Limb (tissue), 2 donors: ENCODE results near the gene SERBP1.

Experiments used
- DNase-seq, 2 donors: peaks; one replicate each; pipeline ENCODE4 v3.0.0-alpha.2; 2016; ENCODE audit errors: extremely low spot score in 2 of 2

The SERBP1 gene

DNA sequence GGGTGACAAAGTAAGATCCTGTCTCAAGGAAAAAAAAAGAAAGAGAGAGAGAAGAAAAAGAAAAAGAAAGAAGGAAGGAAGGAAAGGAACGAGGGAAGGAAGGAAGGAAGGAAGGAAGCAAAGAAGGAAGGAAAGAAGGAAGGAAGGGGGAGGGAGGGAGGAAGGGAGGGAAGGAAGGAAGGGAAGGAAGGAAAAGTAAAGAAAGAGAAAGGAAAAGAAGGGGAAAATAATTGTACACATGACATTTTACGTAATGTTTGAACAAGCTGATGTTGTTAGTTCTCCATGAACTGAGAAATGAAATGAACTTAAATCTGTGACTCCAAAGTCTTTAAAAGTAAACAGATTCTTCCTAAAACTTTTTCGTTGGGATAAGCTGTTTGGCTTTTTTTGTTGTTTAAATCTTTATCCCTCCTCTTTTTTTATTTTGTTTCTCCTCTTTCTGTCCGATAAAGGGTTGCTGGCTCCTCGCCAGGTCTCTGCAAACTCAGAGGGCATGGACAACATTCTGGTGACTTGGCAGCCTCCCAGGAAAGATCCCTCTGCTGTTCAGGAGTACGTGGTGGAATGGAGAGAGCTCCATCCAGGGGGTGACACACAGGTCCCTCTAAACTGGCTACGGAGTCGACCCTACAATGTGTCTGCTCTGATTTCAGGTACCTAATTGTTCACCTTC, 62.7 kb downstream of the SERBP1 start:
- peak in 1 of 2 donors; percentile 50 for DNase-seq

DNA sequence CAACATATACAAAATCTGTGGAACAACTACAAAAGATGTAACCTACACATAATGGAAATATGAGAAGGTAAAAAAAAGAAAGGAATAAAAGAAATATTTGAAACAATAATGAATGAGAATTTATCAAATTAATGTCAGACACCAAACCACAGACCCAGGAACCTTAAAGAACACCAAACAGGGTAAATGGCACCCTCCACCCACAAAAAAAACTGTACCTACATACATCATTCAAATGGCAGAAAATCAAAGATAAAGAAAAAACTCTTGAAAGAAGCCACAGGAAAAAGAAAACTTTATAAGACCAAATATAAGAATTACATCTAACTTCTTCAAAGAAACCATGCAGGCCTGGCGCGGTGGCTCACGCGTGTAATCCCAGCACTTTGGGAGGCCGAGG, 68.6 kb downstream of the SERBP1 start:
- DNase-seq, result no peak

DNA sequence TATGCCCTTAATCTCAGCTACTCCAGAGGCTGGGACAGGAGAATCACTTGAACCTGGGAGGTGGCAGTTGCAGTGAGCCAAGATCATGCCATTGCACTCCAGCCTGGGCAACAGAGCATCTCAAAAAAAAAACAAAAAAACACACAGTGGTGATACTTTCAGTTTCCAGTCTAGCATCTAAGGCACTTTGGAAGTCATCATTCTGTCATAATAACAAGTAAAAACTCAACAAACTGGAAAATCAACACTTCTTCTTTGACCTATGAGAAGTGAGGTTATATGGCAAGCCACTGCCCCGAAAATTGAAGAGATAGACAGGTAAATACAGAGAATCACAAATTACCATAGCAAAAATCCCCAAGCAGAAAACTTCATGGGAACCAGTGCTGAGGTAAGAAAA, 70.6 kb downstream of the SERBP1 start:
- no peak for DNase-seq
